Activated naive CD4-positive, alpha-beta T cell treated with anti-CD3 and anti-CD28 coated beads, Interleukin-2, amount 50 U/mL, for 16 hours (primary cell): ENCODE results near the gene FAR2.
"Not testable (repeated sequence)": the region's sequence is repeated elsewhere in the genome, so short reads cannot be mapped to it uniquely, and the experiment has no call there.

Experiments
- DNase-seq: peaks from one replicate; pipeline ENCODE4 v3.0.0-alpha.2; 2020

The FAR2 gene

GRCh38 chr12:29148911-29149690 lies at the start of gene FAR2:
Gene FAR2 (plus strand): TSS chr12:29149278. CDS start chr12:29270450, 121,172 bp downstream.
- peak; percentile 41 for DNase-seq

- no peak for DNase-seq
Measured at GRCh38 chr12:29102741-29103140, 46.3 kb upstream of the FAR2 start.

GRCh38 chr12:29103539-29103974 lies 45.5 kb upstream of the FAR2 start:
- peak; percentile 35 for DNase-seq

GRCh38 chr12:29104516-29104915 lies 44.6 kb upstream of the FAR2 start:
- DNase-seq = no peak

GRCh38 chr12:29110506-29111442 lies 38.3 kb upstream of the FAR2 start:
- DNase-seq = no peak

GRCh38 chr12:29113101-29113500 lies 36.0 kb upstream of the FAR2 start:
- DNase-seq = no peak

DNA sequence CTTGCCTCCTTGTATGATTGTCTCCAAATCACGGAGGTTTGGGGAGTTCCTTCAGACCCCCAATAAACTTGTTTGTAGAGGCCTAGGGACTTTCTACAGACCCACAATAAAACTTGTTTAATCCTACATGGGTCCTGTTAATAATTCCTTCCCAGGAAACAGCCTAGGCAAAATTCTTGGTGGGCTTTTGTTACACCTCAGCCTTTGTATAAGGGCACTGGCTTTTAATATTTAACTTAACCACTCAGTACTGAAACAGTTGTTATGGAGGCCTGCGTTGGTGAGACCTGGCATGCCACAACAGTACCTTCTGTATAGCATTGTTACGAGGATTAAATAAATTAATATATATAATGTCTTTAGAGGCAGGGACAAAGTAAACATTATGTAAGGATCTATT lies 32.7 kb upstream of the FAR2 start:
- no peak for DNase-seq

- DNase-seq = no peak
Measured at GRCh38 chr12:29131539-29131938, 17.5 kb upstream of the FAR2 start.

GRCh38 chr12:29132316-29132715 lies 16.8 kb upstream of the FAR2 start:
- DNase-seq = no peak

GRCh38 chr12:29133181-29133580 lies 15.9 kb upstream of the FAR2 start:
- DNase-seq = no peak

DNA sequence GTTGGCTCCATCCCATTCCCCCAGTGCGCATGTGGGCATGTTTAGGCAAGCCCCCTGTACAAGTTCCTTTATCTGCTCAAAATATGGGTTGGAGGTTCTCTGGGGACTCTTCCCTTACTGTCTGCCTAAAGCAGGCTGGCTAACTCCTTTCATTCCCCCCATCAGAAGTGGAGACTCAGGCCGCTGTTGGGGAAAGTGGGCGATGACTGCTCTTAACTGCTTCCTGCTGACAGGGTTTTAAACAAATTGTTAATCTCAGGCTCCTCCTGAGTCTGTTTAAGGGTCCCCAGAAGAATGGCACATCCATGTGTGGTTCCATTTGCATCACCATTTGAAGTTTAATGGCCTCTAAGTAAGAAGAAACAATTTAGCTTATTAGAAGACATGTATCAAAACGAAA lies 15.4 kb upstream of the FAR2 start:
- no peak for DNase-seq

GRCh38 chr12:29138256-29138655 lies 10.8 kb upstream of the FAR2 start:
- not testable (repeated sequence) for DNase-seq

DNA sequence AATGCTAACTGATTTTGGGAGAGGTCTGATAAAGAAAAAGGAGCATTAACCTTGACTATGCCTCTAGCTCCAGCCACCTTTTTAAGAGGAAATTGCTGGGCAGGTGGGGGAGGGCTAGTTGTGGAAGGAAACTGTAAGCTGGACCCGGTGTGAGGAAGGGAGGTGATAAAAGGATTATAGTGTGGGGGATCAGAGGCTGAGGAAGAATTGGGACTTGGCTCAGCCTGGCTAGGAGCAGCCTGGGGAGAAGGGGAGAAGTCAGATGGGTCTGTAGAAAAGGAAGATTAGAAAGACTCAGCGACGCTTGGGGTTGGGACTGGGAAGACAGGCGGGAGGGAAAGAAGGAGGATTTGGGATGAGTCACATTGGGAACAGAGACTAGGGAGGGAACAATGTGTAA lies 10.2 kb upstream of the FAR2 start:
- DNase-seq = not testable (repeated sequence)

DNA sequence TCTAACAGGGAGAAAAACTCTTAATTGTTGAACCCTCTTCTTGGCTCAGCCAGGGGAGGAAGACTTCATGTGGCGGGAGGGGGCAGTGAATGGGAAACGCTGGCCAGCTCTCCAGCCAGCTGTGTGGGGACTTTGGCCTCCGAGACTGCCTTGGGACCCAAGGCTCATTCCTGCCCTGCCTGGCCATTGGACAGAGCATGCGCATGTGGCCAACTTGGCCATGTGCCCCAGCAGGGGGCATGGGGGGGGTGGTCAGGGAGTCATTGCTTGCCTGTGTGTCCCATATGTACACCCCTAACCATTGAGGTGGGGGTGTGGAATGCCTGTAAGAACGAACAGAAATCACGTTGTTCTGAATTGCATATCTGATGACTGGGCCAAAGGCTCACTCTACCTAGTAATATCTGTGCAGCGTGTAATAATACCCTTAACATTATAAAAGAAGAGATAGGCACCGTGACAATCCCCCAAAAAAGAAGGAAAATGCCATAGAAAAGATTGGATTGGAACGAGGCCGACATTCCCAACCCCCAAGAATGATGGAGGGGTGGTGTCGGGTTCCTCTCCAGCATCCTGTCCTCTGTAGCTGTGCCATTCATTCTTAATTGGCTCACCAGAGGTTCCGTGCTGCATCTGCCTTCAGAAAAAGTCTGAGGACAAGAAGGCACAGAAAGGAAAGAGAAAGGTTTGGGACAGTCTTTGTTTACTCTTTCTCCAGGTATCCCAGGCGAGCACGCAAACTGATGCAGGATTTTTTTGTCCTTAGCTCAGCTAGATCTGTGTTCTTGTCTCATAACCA lies 3.5 kb upstream of the FAR2 start:
- DNase-seq = no peak

DNA sequence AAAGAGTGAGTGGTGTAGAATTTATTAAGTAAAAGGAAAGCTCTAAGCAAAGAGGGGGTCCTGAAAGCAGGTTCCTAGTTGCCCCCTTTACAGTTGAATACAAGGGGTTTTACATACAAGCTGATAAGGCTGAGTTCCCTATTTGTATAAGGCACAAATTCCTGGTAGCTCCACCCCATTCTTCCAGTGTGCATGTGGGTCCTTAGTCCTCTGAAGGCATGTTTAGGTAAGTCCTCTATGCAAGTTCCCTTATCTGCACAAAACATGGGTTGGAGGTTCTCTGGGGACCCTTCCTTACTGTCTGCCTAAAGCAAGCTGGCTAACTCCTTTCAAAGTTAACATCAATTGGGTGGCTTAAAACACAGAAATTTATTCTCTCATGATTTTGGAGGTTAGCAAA lies 2.9 kb upstream of the FAR2 start:
- no peak for DNase-seq

DNA sequence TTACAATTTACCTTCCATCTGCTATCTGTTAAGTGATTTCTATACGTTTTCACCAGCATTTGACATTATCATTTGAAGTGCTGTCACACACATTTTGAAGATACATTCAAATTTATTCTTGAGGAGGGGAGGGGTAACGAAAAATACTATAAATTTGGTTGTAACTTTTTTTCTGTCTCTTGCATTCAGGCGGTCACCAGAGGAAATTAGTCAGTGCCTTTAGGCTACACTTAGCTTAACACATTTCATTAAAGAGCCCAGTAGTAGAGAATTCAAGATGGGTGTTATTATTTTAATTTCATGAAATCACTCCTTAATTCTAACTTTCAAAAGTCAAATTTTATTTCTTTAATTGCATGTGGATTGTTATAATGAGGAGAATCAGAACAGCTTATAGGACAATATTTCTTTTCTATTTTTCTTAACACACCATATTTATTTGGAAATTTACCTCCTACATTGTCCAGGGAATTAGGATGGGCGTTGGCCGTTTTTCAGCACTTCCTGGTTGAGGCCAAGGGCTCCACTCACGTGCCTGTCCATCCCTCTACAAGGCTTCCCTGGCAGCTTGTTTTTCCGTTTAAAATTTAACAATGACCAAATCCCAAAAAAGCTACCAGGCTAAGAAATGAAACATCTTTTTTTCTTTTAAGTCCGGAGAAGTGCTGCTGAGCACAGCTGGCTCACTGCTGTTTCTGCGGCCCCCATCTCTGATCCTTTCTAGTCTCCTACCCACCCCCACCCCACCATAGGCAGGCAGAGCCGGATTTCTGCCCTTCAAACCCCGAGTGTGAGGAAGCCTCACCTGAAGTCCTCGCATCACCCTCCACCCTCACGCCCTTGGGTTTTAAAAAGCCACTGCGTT lies 1.1 kb upstream of the FAR2 start:
- no peak for DNase-seq

GRCh38 chr12:29148596-29148910 lies 525 bp upstream of the FAR2 start:
- no peak for DNase-seq

- peak; percentile 18 for DNase-seq
Measured at GRCh38 chr12:29149691-29150281, 708 bp downstream of the FAR2 start.

DNA sequence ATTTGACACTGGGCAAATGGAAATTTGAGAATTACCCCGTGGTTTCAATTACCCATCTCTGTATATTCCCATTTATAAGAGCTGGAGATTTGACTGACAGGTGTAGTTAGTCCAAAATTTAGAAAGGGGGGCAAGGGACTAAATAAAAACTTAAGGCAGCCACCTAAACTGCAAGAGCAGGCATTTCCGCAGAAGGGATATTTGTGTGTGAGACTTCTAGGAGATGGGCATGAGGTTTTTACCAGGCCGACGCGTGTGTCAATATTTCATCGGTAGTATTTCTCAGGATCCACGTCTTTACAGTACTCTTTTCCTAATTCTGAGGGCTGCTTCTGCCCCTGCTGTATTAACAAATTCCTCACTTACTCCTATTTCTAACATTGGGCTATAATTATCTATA lies 1.4 kb downstream of the FAR2 start:
- DNase-seq = no peak

DNA sequence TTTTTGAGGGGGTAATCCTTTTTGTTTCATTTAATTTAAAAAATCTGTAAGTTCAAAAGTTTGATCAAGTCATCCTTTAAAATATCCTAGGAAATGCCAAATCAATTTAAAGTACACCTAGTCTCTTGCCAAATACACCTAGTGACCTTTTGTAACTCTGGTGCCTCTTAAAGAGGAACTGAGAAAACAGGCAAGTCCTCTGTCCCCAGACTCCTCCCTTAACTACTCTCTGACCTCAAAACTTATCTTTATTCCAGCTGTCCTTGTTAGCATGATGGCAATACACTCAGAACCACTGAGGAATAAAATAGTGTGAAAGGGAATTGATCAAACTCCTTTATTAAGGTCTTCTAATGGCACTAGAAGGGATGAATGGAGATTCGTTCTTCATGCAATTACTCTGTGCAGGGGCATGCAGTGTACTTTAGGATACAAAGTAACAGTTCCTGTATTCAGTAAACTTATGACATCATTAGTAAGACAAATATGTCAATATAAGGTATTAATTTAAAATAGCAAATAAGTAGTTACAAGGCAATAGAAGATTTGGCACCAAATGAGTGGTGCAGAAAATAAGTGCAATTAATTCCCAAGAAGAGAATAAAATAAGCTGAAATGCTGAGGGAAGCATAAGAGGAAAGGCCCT lies 3.3 kb downstream of the FAR2 start:
- DNase-seq = no peak

DNA sequence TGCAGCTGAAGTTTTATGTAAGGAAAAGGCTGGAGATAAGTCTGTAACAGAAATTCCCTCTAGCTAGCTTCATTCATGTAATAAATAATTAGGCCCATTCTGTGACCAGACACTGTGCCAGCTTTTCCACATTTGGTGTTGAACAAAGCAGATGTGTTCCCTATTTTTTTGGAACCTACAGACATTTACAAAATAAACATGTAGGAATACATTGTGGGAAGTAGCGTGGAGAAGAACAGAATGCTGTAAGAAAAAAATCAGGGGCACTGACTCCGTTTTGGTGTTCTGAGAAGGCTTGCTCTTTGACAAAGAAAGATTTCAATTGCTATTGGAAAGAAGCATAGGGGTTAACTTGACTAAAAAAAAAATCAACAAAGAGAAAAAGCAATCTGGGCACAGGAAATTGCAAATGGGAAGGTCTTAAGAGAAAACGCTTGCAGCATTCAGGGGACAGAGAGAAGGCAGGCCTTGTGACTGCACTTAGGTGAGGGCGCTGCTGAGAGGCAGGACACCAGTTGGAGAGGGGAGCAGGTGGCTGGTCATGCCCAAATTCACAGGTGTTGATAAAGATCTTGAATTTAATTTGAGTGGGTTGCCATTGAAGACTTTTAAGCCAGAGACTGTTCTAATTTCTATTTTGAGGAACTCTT lies 4.0 kb downstream of the FAR2 start:
- DNase-seq = no peak
